GM19025 (cell line): ENCODE results near the gene ABHD12B.
"Not testable (repeated sequence)": the region's sequence is repeated elsewhere in the genome, so short reads cannot be mapped to it uniquely, and the experiment has no call there.

Source experiments
- ATAC-seq: cut with Tn5 transposase; IDR thresholded peaks from one replicate; pipeline ENCODE4 v1.9.1; 2021; ENCODE audit warnings: mild to moderate bottlenecking, low read depth, moderate library complexity; ENCODE audit not compliant: unreplicated experiment

ABHD12B gene

GRCh38 chr14:50932156-50932555 lies 60.3 kb downstream of the ABHD12B start:
- no peak for ATAC-seq

GRCh38 chr14:50932592-50933495 lies 61.0 kb downstream of the ABHD12B start:
- no peak for ATAC-seq

GRCh38 chr14:50935126-50936015 lies 63.5 kb downstream of the ABHD12B start:
- ATAC-seq: no peak

- ATAC-seq: no peak
Observed at GRCh38 chr14:50936016-50936340, 64.1 kb downstream of the ABHD12B start.

GRCh38 chr14:50936882-50937281 lies 65.0 kb downstream of the ABHD12B start:
- ATAC-seq: no peak

- no peak for ATAC-seq
Observed at GRCh38 chr14:50937325-50937724, 65.5 kb downstream of the ABHD12B start.

GRCh38 chr14:50937800-50938199 lies 65.9 kb downstream of the ABHD12B start:
- ATAC-seq: no peak

- no peak for ATAC-seq
Observed at GRCh38 chr14:50941151-50941550, 69.3 kb downstream of the ABHD12B start.

- ATAC-seq: not testable (repeated sequence)
Observed at GRCh38 chr14:50941638-50942037, 69.8 kb downstream of the ABHD12B start.

GRCh38 chr14:50943261-50943942 lies 71.5 kb downstream of the ABHD12B start:
- no peak for ATAC-seq

- no peak for ATAC-seq
Observed at GRCh38 chr14:50943943-50944646, 72.2 kb downstream of the ABHD12B start, which contains the start of gene PYGL. Gene PYGL, minus strand, starts transcription at chr14:50944483. Its CDS starts 80 bp downstream, at chr14:50944403.

GRCh38 chr14:50944647-50945413 lies 73.0 kb downstream of the ABHD12B start:
- no peak for ATAC-seq

GRCh38 chr14:50946234-50946935 lies 74.5 kb downstream of the ABHD12B start:
- ATAC-seq: no peak

GRCh38 chr14:50947446-50947845 lies 75.6 kb downstream of the ABHD12B start:
- ATAC-seq: no peak

- no peak for ATAC-seq
Observed at GRCh38 chr14:50948205-50948604, 76.4 kb downstream of the ABHD12B start.

GRCh38 chr14:50951032-50951431 lies 79.2 kb downstream of the ABHD12B start:
- ATAC-seq: no peak

- ATAC-seq: no peak
Observed at GRCh38 chr14:50953502-50953901, 81.6 kb downstream of the ABHD12B start.
